Central memory CD8-positive, alpha-beta T cell (primary cell): ENCODE measurements around the gene FRMD3.

Source experiments
- ATAC-seq: fragments of 150-1000 bp; cut with Tn5 transposase; replicated peaks from 2 replicates; pipeline ENCODE4 v1.10.0; 2022; ENCODE audit warnings: mild to moderate bottlenecking, moderate FRiP score, moderate number of reproducible peaks; ENCODE audit not compliant: poor library complexity, severe bottlenecking; ENCODE audit errors: extremely low read depth
- DNase-seq, 2 donors: peaks; one replicate each; pipeline ENCODE4 v3.0.0; 2021; ENCODE audit warnings: low spot score in 2 of 2
- H3K27ac Mint-ChIP-seq: one replicate; pipeline ENCODE4 v1.8.0; 2022; ENCODE audit warnings: low read depth, mild to moderate bottlenecking, moderate library complexity, mixed read lengths
- H3K27me3 Mint-ChIP-seq: one replicate; pipeline ENCODE4 v1.8.0; 2022; ENCODE audit warnings: mixed read lengths
- H3K36me3 Mint-ChIP-seq: one replicate; pipeline ENCODE4 v1.8.0; 2022; ENCODE audit warnings: mild to moderate bottlenecking, moderate library complexity, mixed read lengths; ENCODE audit not compliant: insufficient read depth
- H3K4me1 Mint-ChIP-seq: one replicate; pipeline ENCODE4 v1.8.0; 2022; ENCODE audit warnings: mixed read lengths
- H3K4me3 Mint-ChIP-seq: one replicate; pipeline ENCODE4 v1.8.0; 2022; ENCODE audit warnings: mild to moderate bottlenecking, moderate library complexity, mixed read lengths
- H3K9me3 Mint-ChIP-seq: one replicate; pipeline ENCODE4 v1.8.0; 2022; ENCODE audit warnings: mixed read lengths

Gene FRMD3

DNA sequence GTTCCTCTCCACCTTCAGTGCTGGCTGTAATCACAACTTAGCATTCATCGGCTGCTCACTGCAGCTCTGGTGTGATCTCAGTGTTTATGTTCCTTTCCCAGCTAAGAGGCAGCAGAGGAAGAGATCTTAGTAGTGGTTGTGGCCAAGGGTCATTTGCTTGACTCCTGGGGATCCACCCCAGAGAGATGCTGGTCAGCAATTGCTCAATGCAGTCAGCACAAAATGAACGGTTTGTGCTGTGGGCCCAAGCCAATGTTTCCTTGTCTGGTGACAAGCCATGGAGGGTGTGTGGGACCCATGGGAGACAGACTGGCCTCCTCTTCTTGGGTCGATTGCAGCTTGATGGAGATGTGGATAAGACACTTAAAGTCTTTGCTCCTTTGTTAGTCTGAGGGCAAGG, 16.1 kb upstream of the FRMD3 start:
- no peaks in the 10 kb centered on the region for H3K4me1 Mint-ChIP-seq
- DNase-seq (no peak), ATAC-seq (no peak)
- H3K9me3 Mint-ChIP-seq, result peaks cover 20% of the 10 kb centered on the region
- H3K27ac Mint-ChIP-seq, result no peak overlapping the region
- no peak overlapping the region for H3K4me3 Mint-ChIP-seq
- peaks cover 28% of the 10 kb centered on the region for H3K27me3 Mint-ChIP-seq
- no peaks in the 10 kb centered on the region for H3K36me3 Mint-ChIP-seq

DNA sequence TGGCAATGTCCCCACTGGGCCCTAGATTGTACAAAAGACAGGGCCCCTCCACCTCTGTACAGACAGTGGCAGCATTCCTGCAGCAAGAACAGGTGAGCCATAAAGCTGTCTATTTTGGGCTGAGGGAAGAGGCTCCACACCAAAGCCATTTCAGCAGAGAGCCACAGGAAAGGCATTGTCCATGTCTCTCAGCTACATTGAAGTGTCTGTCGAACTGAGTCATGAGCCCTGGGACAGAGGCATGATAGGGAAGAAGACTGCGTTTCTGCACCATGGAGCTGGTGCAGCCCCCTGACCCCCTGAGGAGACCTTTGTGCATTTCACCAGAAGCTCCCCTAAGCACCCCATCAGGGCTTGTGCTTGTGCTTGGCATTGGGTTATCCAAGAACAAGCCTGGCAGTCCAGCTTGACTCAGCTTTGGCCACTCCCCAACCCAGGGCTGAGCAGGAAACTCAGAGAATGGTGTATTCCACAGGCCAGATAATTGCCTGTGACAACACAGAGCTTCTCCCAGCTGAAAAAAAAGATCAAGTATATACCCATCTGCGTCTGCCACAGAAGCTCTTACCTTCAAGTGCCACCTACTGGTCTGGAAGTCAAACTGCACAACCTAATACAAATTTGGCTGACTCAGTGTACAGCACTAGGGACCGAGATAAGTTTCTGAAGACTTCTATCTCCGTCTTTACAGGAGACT, 5.9 kb upstream of the FRMD3 start:
- H3K4me1 Mint-ChIP-seq, result peaks cover under 1% of the 10 kb centered on the region
- peaks cover 12% of the 10 kb centered on the region for H3K9me3 Mint-ChIP-seq
- no peak overlapping the region for H3K27ac Mint-ChIP-seq
- peaks cover 2% of the 10 kb centered on the region for H3K36me3 Mint-ChIP-seq
- DNase-seq (no peak), ATAC-seq (no peak)
- H3K27me3 Mint-ChIP-seq, result peaks cover 21% of the 10 kb centered on the region
- no peak overlapping the region for H3K4me3 Mint-ChIP-seq

DNA sequence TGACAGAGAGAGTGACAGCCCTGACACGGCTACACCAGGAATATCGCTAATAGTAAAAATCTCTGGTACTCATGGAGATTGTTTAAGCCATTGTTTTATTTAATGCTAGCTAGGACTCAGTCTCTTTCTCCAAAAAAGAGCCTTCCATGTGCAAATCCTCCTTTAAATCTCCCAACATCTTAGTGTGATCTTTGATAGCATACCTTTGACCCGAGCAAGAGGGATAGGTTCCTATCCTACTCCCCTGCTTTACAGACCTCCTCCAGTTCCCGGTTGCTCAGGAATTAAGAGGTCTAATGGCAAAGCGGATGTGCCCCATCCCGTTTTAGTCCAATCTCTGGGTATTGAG, 663 bp upstream of the FRMD3 start:
- Mint-ChIP-seq H3K9me3 (no peaks in the 10 kb centered on the region), H3K27me3 (peaks cover 47% of the 10 kb centered on the region), H3K4me1 (peaks cover 7% of the 10 kb centered on the region), H3K4me3 (peak overlapping the region; percentile 31), H3K27ac (no peak overlapping the region), H3K36me3 (peaks cover 4% of the 10 kb centered on the region)
- ATAC-seq (no peak), DNase-seq (no peak)

DNA sequence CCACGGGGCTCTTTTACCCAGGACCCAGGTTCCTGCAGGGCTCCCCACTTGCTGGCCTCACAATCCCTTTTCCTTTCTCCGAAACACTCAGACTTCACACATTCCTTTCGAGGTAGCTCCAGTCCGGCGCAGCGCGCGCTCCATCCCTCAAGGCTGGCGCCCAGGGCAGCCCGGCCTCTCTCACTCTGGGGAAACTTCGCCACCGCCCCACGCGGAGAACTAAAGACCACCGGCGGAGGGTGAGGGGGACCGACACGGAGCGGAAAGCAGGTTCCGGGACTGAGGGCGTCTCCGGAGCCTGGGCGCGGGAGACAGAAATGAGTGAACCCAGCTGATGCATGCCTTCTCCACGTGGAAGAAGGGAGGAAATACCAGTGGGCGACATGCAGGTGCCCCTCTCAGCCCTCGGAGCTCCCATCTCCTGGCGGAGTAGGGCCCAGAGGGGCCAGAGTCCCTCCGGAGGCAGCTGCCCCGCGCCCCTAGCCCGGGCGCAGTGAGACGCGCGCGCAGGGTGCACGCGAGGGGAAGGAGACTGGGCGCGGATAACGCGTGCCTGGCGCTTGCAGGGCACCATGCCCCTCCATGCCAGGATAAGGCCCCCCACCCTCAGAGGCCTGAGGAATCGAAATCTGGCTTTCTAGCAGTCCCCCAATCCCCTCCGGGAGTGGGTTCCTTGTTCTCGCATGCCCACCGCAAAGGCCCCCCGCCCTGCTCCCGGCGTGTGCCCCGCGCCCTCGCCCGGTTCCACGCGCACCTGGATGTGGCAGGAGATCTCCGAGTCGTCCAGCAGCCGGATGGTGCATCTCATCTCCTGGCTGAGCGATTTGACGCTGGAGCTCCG, 650 bp downstream of the FRMD3 start:
- no peak overlapping the region for H3K27ac Mint-ChIP-seq
- H3K9me3 Mint-ChIP-seq, result no peaks in the 10 kb centered on the region
- H3K4me1 Mint-ChIP-seq, result peaks cover 7% of the 10 kb centered on the region
- peaks cover 47% of the 10 kb centered on the region for H3K27me3 Mint-ChIP-seq
- H3K36me3 Mint-ChIP-seq, result peaks cover 4% of the 10 kb centered on the region
- no peak overlapping the region for H3K4me3 Mint-ChIP-seq
- no peak for DNase-seq
- ATAC-seq, result no peak

DNA sequence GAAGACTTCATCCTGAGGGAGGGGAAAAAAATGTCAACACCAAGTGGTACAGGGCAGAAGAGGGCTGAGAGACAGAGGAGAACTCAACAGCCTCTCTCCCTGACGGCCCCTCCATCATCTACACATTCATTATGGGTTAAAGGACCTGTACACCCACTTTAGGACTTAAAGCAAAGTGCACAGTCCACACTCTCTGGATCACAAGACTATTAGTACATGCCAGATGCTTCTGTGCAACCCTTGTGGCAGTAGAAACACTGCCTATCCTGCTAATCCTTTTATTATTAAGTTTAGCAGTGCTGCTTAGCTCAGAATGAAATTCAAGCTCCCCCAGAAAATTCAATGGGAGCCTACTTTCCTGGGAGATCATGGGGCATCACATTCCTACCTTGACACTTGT, 1.9 kb downstream of the FRMD3 start:
- Mint-ChIP-seq H3K27me3 (peaks cover 45% of the 10 kb centered on the region), H3K9me3 (no peaks in the 10 kb centered on the region), H3K4me1 (peaks cover 7% of the 10 kb centered on the region), H3K27ac (no peak overlapping the region), H3K4me3 (no peak overlapping the region), H3K36me3 (peaks cover 4% of the 10 kb centered on the region)
- ATAC-seq (no peak), DNase-seq (no peak)

DNA sequence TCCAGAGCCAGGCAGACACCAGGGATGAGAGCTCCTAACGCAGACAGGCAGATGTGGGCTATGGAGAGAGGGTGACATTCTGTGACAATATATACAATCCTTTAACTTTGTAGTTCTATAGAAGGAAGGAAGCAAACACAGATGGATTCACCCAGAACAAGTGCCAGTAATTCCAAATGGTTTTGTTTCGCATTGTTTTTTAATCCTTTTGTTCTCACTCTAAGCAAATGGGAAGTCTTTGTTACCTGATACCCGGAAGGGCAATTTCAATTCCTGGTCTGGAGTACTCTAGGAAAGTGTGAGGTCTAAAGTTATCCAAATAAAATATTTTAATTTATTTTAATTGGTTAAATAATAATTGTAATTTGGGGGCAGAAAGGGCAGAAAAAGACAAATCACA, 2.5 kb downstream of the FRMD3 start:
- H3K4me3 Mint-ChIP-seq, result no peak overlapping the region
- no peaks in the 10 kb centered on the region for H3K9me3 Mint-ChIP-seq
- peaks cover 4% of the 10 kb centered on the region for H3K36me3 Mint-ChIP-seq
- H3K4me1 Mint-ChIP-seq, result peaks cover 7% of the 10 kb centered on the region
- DNase-seq (no peak), ATAC-seq (no peak)
- H3K27ac Mint-ChIP-seq, result no peak overlapping the region
- peaks cover 39% of the 10 kb centered on the region for H3K27me3 Mint-ChIP-seq

DNA sequence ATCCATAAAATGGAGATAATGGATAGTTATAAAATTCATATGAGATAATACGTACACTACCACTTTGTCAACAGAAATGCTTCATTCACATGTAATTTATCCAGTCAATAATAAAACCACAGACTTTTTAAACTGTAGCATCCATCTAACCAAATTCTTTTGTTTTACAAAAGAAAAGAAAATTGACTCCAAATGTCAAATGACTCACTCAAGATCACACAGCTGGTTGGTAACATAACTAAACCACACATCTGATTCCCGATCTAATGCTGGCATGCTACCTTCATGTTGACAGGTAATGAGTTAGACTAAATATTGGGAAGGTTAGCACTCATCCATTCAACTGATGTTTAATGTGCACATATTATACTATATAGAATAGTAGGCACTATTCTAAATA, 4.9 kb downstream of the FRMD3 start:
- ATAC-seq (no peak), DNase-seq (no peak)
- H3K4me1 Mint-ChIP-seq, result no peaks in the 10 kb centered on the region
- no peak overlapping the region for H3K4me3 Mint-ChIP-seq
- peaks cover 18% of the 10 kb centered on the region for H3K27me3 Mint-ChIP-seq
- no peaks in the 10 kb centered on the region for H3K9me3 Mint-ChIP-seq
- H3K27ac Mint-ChIP-seq, result no peak overlapping the region
- no peaks in the 10 kb centered on the region for H3K36me3 Mint-ChIP-seq

DNA sequence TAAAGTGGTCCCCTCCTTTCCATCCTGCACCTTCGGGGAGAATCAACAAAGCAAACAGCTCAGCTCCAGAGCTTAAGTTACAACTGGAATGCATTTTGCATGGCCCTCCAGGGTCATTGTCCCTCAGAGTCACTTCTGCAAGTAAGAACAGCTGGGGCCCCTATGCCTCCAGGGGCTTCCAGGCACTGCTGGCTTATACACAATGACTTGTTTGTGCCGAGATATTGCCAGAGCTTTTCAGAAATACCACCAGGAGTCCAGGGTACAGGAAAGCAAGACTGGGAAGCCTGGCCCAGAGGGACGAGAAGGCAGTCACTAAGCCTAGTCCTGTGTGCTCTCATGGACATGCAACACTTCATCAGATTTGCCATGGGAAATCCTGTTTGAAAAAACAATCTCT, 11.3 kb downstream of the FRMD3 start:
- H3K9me3 Mint-ChIP-seq, result no peaks in the 10 kb centered on the region
- no peak overlapping the region for H3K27ac Mint-ChIP-seq
- peaks cover 9% of the 10 kb centered on the region for H3K27me3 Mint-ChIP-seq

DNA sequence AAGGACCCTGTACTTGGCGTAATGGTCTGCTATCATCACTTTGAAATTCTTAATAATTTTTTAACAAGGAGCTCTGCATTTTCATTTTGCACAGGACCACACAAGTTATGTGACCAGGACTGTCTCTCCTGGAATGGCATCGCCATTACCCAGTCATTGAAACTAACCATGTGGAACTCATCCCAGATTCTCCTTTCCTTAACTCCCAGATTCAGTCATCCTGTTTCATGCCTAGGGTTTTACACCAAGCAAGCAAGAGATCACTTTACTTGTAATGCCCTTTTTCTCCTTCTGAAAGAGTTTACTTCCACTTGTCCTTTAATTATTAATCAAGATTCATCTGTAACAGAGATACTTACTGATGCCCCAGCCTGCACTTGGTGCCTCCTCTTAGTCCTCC, 12.0 kb downstream of the FRMD3 start:
- ATAC-seq (no peak), DNase-seq (no peak)
- no peak overlapping the region for H3K4me3 Mint-ChIP-seq
- no peaks in the 10 kb centered on the region for H3K36me3 Mint-ChIP-seq
- H3K27ac Mint-ChIP-seq, result no peak overlapping the region
- H3K9me3 Mint-ChIP-seq, result no peaks in the 10 kb centered on the region
- H3K27me3 Mint-ChIP-seq, result peaks cover 9% of the 10 kb centered on the region
- no peaks in the 10 kb centered on the region for H3K4me1 Mint-ChIP-seq

More for the DNA sequence above, 11.3 kb downstream of the FRMD3 start:
- no peak overlapping the region for H3K4me3 Mint-ChIP-seq
- no peaks in the 10 kb centered on the region for H3K4me1 Mint-ChIP-seq
- no peak for ATAC-seq
- H3K36me3 Mint-ChIP-seq, result no peaks in the 10 kb centered on the region
- DNase-seq, result no peak

DNA sequence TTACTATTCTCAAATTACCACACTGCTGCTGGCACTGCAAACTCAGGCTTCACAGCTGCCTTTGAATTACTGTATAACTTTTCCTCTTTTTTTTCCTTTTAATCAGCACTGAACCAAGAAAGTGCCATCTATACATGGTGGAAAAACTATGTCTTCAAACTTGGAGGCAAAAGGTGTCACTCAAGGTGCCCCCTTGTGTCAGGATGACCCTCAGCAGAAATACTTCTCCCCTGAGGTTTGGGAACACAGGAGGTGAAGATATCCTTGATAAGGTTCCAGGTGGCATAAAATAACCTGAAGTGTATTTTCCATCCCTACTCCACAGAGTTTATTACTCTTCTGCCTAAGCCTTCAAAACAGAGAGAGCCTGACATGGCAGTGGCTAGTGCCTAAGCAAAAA, 14.5 kb downstream of the FRMD3 start:
- peaks cover 9% of the 10 kb centered on the region for H3K27me3 Mint-ChIP-seq
- no peak for ATAC-seq
- no peak overlapping the region for H3K4me3 Mint-ChIP-seq
- DNase-seq, result no peak
- no peak overlapping the region for H3K27ac Mint-ChIP-seq
- no peaks in the 10 kb centered on the region for H3K4me1 Mint-ChIP-seq
- no peaks in the 10 kb centered on the region for H3K36me3 Mint-ChIP-seq
- no peaks in the 10 kb centered on the region for H3K9me3 Mint-ChIP-seq

DNA sequence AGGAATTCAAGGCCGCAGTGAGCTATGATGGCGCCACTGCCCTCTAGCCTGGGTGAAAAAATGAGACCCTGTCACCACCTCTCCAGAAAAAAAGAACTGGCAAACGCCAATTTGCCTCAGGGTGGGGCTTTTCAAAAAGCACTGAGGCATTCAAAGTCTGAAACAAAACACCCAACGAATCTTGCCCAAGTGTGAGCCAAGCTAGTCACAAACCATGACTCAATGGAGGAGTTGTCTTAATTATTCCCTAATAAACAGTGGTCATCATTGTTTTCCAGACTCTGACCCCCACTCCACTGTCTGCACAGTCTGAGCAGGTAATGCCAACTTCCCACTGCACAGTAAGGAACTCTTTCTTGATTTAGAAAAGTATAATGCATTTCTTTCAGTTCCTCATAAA, 16.8 kb downstream of the FRMD3 start:
- DNase-seq (no peak), ATAC-seq (no peak)
- Mint-ChIP-seq H3K4me3 (no peak overlapping the region), H3K9me3 (peaks cover 6% of the 10 kb centered on the region), H3K27me3 (peaks cover 29% of the 10 kb centered on the region), H3K4me1 (no peaks in the 10 kb centered on the region), H3K36me3 (no peaks in the 10 kb centered on the region), H3K27ac (no peak overlapping the region)

DNA sequence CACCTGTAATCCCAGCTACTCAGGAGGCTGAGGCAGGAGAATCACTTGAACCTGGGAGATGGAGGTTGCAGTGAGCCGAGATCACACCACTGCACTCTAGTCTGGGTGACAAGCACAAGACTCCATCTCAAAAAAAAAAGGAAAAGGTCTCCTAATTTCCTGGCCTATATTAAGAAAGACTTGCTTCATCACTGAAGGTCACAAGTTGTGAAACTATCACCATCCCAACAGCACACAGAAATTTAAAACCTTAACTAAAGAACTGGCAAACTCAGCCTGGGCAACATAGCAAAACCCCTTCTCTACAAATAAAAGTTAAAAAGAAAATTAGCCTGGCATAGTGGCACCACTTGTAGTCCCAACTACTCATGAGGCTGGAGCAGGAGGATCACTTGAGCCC, 17.2 kb downstream of the FRMD3 start:
- H3K4me1 Mint-ChIP-seq, result no peaks in the 10 kb centered on the region
- peaks cover 6% of the 10 kb centered on the region for H3K9me3 Mint-ChIP-seq
- ATAC-seq (no peak), DNase-seq (no peak)
- H3K27me3 Mint-ChIP-seq, result peaks cover 29% of the 10 kb centered on the region
- no peak overlapping the region for H3K27ac Mint-ChIP-seq
- no peak overlapping the region for H3K4me3 Mint-ChIP-seq
- no peaks in the 10 kb centered on the region for H3K36me3 Mint-ChIP-seq

DNA sequence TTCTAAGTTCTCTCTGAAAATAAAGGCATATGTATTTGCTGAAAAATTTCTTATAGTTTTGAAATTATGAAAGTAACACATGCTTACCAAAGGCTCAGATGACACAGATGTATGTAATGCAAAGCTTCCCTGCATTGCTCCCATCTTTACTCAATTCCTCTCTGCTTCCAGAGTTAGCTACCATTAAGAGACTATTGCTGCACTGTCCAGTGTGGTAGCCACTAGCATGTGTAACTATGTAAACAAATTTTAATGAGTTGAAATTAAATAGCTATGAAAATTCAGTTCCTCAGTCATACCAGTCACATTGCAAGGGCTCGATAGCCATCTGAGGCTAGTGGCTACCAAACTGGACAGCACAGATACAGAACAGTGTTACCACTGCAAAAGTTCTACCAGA, 17.9 kb downstream of the FRMD3 start:
- peaks cover 33% of the 10 kb centered on the region for H3K27me3 Mint-ChIP-seq
- no peaks in the 10 kb centered on the region for H3K36me3 Mint-ChIP-seq
- H3K9me3 Mint-ChIP-seq, result peaks cover 6% of the 10 kb centered on the region
- no peaks in the 10 kb centered on the region for H3K4me1 Mint-ChIP-seq
- H3K27ac Mint-ChIP-seq, result no peak overlapping the region
- H3K4me3 Mint-ChIP-seq, result no peak overlapping the region
- ATAC-seq, result no peak
- no peak for DNase-seq
